Left hindlimb (tissue), 1 donor: Measurements from ENCODE around the gene PHETA2.
"Not testable (repeated sequence)": the region's sequence is repeated elsewhere in the genome, so short reads cannot be mapped to it uniquely, and the experiment has no call there.

Experiments used
- DNase-seq: peaks from one replicate; pipeline ENCODE4 v3.0.0-alpha.2; 2018

Gene PHETA2

GRCh38 chr22:42111798-42112197 lies 37.8 kb downstream of the PHETA2 start:
- DNase-seq, result no peak

- not testable (repeated sequence) for DNase-seq
Measured at GRCh38 chr22:42112793-42113192, 38.7 kb downstream of the PHETA2 start.

GRCh38 chr22:42114721-42115120 lies 40.7 kb downstream of the PHETA2 start:
- no peak for DNase-seq

- DNase-seq, result not testable (repeated sequence)
Measured at GRCh38 chr22:42115420-42115830, 41.4 kb downstream of the PHETA2 start.

- no peak for DNase-seq
Measured at GRCh38 chr22:42116848-42117424, 42.9 kb downstream of the PHETA2 start.

GRCh38 chr22:42120231-42121021 lies 46.4 kb downstream of the PHETA2 start:
- not testable (repeated sequence) for DNase-seq

GRCh38 chr22:42123529-42123928 lies 49.5 kb downstream of the PHETA2 start:
- not testable (repeated sequence) for DNase-seq

GRCh38 chr22:42127606-42128005 lies 53.6 kb downstream of the PHETA2 start:
- DNase-seq, result no peak

- not testable (repeated sequence) for DNase-seq
Measured at GRCh38 chr22:42128007-42128406, 54.0 kb downstream of the PHETA2 start.
